HG03439 (cell line): ENCODE measurements around the gene KCNH6.

ENCODE experiments used
- ATAC-seq: cut with Tn5 transposase; IDR thresholded peaks from one replicate; pipeline ENCODE4 v1.9.1; 2021; ENCODE audit warnings: mild to moderate bottlenecking, moderate library complexity; ENCODE audit not compliant: unreplicated experiment

The KCNH6 gene

DNA sequence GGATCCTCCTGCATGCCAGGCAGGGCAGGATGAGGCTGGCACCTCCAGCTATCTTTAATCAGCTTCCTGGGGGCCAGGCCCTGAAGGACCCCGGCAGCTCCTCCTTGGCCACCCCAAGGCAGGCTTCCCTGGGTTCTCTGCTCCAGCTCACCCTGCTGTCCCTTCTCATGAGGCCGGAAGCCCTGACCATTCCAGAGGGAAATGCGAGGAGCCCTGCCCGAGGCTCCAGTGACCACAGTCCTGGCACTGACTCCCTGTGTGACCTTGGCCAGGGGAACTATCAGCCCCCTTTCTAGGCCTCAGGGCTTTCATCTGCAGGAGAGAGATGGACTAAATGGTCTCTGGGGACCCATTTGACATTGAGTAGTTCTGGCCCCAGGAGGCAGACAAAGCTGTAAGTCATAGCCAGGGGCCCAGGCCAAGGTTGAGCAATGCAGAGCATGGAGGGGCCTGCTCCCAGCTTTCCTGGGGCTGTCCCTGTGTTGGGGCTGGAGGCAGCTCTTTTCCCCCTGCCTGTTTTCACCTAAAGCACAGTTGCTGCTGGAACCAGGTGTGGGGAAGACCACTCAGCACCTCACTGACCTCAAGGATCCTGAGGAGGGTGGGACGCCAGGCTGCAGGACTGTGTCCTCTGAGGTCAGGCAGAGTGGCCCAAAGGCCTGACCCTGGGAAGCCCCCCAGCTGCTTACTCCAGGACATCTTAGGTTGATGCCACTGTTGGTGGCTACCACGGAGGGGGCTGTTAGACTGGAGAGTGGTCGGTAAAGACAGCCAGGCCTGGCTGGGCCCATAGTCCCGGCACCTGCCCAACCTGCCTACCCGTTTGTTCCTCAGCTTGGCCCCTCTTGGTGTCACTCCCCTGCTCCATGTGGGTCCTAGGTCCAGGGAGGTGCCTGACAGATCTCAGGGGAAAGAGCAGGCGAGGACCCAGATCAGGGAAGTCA lies 8.1 kb downstream of the KCNH6 start:
- no peak for ATAC-seq

- no peak for ATAC-seq
Observed at GRCh38 chr17:63533433-63534077, 10.4 kb downstream of the KCNH6 start.

DNA sequence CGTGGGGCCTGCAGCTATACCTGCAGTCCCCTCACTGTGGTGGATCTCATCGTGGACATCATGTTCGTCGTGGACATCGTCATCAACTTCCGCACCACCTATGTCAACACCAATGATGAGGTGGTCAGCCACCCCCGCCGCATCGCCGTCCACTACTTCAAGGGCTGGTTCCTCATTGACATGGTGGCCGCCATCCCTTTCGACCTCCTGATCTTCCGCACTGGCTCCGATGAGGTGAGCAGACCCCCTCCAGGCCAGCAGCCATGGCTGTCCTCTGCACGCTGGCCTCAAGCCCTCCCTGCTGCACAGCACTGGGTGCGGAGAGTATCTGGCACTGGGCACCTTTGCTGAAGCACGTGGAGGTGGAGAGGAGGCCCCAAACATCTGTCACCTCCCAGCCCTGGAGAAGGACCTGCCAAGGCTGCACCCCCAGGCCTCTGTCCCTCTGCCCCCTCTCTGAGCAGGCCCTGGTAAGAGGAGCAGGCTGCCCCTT lies 11.0 kb downstream of the KCNH6 start:
- ATAC-seq, result no peak

DNA sequence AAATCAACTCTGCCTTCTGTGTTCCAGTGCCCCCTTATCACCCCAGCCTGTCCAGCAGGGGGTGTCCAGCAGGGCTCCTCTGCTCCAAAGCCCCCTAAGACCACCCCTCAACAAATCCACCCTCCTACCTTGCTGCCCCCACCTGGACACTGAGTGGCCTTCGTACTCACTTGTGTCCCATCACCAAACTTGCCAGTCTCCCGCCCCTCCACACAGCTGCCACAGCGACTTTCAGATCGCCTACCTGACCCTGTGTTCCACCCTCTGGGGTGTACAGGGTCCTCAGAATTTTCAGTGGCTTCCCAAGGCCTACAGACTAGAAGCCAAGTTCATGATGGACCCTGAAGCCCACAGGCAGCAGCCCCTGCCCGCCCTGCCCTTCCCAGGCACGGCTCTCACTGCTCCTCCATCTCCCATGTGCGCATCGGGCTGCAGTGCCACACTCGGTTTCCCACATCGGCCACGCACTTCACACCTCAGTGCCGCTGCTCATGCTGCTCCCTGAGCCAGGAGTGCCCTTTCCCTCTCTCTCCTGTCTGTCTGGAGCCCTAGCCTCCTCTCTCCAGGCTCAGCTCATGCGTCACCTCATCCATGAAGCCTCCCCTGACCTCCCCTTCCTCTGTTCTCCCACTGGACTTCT lies 11.8 kb downstream of the KCNH6 start:
- ATAC-seq, result no peak

- ATAC-seq, result no peak
Observed at GRCh38 chr17:63535640-63536039, 12.5 kb downstream of the KCNH6 start.

GRCh38 chr17:63537001-63537400 lies 13.8 kb downstream of the KCNH6 start:
- ATAC-seq, result no peak

DNA sequence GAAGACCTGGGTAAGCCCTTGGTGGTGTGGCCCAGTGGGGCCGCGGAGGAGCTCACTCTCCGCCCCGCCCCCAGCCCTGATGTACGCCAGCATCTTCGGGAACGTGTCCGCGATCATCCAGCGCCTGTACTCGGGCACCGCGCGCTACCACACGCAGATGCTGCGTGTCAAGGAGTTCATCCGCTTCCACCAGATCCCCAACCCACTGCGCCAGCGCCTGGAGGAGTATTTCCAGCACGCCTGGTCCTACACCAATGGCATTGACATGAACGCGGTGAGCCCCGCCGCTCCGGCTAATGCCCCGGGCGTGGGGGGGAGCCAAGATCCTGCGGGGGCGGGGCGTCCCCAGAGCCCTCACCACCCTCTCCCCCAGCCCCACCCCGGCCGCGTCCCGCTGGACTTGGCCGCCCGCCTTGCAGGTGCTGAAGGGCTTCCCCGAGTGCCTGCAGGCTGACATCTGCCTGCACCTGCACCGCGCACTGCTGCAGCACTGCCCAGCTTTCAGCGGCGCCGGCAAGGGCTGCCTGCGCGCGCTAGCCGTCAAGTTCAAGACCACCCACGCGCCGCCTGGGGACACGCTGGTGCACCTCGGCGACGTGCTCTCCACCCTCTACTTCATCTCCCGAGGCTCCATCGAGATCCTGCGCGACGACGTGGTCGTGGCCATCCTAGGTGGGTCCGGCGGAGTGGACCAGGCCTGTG lies 15.0 kb downstream of the KCNH6 start:
- ATAC-seq, result no peak

DNA sequence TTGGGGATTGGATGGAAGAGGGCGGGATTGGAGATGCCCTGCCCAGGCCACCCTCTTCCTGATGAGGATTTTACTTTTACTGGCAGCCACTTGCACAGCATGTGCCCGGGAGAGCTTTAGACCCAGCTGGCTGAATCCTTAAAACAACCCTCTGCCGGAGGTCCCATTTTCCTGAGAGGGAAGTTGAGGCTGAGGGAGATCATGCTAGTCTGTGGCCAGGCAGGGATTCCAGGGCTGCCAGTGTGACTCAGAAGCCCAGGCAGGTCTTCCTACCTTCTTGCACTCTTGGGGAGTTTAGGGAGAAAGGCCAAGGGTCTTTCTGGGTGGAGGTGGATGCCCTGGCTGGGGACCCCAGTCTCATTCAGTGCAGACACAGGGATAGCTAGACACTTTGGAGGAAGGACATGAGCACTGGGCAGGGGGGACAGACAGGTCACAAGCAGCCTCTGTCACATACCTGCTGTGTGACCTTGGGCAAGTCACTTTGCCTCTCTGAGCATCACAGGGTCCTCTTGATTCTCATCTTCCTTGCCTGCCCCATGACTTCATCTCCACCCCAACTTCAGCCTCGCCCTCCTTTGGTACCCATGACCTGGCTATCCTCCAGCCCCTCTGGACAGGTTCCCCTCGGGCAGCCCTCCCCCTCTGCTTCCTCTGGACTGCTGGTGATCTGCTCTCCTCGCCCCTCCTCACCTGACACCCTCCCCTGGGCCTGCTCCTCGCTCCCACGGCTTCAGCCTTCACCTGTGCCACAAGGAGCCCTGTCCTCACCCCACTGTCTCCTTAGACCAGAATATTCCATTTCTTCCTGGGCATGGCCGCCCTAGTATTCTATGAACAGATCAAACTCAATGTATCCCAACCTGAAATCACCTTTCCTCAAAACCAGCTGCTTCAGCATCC lies 15.8 kb downstream of the KCNH6 start:
- ATAC-seq, result no peak

GRCh38 chr17:63540590-63540989 lies 17.4 kb downstream of the KCNH6 start:
- no peak for ATAC-seq

DNA sequence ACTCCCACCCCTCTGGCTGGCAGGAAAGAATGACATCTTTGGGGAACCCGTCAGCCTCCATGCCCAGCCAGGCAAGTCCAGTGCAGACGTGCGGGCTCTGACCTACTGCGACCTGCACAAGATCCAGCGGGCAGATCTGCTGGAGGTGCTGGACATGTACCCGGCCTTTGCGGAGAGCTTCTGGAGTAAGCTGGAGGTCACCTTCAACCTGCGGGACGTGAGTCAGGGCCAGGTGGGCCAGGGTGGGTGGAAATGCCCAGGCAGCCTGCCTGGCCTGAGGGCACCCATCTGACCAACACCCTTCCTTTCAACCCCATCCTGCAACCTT lies 19.0 kb downstream of the KCNH6 start:
- no peak for ATAC-seq

DNA sequence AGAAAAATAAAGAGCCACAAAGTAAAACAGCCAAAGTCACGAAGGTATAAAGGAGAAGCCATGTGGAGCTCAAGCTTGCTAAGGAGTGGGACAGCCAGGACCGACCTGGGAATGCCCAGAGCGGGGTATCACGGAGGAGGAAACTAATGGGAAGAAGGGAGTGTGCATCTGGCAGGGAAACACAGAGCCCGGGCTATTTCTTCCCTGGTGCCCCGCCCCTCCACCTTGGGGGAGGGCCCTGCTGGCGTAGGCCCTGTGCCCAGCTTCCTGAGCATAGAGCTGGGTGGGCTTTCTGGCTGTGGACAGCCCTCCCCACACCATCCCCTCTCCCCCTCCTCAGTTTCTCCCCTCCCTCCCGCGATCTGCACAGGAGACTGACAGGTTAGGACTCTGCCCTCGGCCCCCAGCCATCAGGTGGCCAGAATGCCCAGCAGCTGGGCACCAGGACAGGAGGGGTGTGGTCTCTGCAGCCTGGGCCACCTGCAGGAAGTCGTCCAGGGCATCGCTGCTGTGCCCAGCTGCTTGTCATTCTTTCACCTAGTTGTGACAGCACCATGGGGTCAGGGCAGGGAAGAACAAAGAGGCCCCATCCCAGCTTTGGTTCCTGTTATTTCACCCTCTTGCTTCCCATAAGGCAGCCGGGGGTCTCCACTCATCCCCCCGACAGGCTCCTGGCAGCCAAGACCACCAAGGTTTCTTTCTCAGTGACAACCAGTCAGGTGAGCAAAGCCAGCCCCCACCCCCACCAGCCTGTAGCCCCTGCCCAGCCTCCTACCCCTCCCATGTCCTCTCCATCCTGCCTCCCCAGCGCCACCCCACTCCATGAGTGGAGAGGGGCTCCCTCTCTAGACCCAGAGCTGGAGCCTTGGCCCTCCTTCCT lies 20.0 kb downstream of the KCNH6 start:
- ATAC-seq, result no peak

DNA sequence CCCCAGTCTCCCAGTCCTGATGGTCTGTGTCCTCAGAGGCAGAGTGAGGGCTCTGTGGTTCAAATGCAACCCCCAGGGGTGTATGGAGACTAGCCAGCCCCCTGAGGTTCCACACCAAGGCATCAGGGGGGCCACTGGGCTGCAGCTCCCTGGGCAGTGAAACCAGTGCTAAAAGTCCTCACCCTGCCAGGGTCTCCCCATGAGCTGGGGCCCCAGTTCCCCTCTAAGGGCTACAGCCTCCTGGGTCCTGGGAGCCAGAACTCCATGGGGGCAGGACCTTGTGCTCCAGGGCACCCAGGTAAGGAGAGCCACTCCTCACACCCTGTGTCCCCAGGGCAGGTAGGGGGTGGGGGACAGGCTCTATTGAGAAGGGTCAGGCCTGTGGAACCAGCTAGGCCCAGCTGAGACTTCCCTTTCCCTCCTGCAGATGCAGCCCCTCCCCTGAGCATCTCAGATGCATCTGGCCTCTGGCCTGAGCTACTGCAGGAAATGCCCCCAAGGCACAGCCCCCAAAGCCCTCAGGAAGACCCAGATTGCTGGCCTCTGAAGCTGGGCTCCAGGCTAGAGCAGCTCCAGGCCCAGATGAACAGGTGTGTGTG lies 20.8 kb downstream of the KCNH6 start:
- ATAC-seq, result no peak

DNA sequence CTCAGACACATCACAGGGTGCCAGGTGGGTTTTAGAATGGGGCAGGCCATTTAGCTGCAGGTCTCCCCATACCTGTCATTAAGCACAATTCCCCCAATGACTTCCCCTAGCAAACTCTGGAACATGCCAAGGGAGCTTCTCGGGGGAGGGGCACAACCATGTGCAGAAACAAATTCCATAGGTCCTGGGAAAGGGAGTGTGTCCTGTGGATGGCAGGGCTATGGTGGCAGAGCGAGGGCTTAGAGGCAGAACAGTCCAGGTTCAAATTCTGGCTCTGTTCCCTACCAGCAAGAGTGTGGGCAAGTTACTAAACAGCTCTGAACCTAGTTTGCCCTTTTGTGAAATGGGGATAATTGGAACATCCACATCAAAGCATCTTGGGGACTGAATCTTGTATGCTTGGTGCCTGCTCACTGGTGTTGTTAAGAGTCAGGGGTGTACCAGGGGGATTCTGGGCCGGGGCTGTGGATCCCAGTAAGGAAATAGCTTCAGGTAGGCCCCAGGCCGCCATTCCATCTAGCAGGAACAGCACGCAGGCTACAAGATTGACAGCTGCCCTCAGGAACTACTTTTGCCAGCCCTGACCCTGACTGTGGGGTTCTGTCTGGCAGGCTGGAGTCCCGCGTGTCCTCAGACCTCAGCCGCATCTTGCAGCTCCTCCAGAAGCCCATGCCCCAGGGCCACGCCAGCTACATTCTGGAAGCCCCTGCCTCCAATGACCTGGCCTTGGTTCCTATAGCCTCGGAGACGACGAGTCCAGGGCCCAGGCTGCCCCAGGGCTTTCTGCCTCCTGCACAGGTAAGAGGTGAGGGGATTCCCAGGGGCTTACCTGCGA lies 21.5 kb downstream of the KCNH6 start:
- no peak for ATAC-seq

DNA sequence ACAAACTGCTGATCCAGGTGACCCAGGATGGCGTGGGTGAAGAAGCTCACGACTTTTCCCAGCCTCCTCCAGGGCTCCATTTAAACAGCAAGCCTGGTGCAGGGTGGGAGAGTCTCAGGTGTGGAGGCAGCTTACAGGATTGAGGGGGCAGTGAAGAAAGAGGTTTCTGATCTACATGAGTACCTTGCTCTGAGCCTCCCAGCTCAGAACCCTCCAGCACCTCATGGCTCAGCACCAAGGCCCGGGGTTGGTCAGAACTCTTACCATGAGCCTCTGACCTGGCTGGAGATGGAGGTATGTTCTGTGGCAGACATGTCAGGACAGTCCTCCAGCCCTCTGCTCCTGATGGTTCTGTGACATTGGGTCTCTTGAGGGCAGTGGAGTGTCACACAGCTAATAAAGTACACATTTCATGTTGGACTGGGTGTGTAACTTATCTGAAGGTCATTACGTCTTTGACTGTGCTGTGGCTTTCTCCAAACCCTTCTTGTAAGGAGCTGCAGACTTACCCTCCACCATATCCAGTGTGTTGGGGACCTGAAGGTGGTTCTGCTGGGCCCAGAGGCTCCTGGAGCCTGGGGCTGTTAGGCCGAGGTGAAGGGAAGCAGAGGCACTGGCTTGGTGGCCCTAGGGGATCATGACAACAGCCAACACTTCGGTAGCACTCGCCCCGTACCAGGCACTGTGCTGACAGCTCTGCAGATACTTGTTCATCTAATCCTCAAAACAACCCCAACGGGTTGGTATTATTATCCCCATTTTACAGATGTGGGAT lies 23.3 kb downstream of the KCNH6 start:
- no peak for ATAC-seq

- no peak for ATAC-seq
Observed at GRCh38 chr17:63547083-63547523, 23.9 kb downstream of the KCNH6 start.

- peak; percentile 10 for ATAC-seq
Observed at GRCh38 chr17:63549289-63549945, 26.3 kb downstream of the KCNH6 start.
